DND-41 (cell line): Measurements from ENCODE around the gene ITGA6.

Source experiments
- CTCF ChIP-seq: IDR thresholded peaks from 2 replicates; pipeline ENCODE4 v1.5.1; 2012; ENCODE audit warnings: borderline replicate concordance, low read length, moderate library complexity, mild to moderate bottlenecking; ENCODE audit not compliant: poor library complexity, severe bottlenecking; ENCODE audit errors: extremely low read depth
- EZH2 ChIP-seq: IDR thresholded peaks from 3 replicates; pipeline ENCODE4 v1.6.1; 2012; ENCODE audit warnings: borderline replicate concordance, low read depth, mild to moderate bottlenecking, moderate library complexity, low read length, inconsistent platforms; ENCODE audit not compliant: severe bottlenecking

- no peak for TF ChIP-seq CTCF
- TF ChIP-seq EZH2: no peak
These were observed 123.9 kb downstream of the ITGA6 start for GRCh38 chr2:172551271-172551670.
